GM12873 (cell line): ENCODE measurements around the gene PNMA8B.

ENCODE experiments used
- CTCF ChIP-seq: IDR thresholded peaks from 2 replicates; pipeline ENCODE4 v1.5.1; 2012; ENCODE audit warnings: low read depth, mild to moderate bottlenecking, moderate library complexity, low read length, control low read depth; ENCODE audit not compliant: insufficient read depth; ENCODE audit errors: missing control alignments

The PNMA8B gene

GRCh38 chr19:46487802-46488445 is 7.7 kb downstream of the PNMA8B start:
- TF ChIP-seq CTCF, result peak; percentile 92

GRCh38 chr19:46487178-46487801 is 8.4 kb downstream of the PNMA8B start:
- TF ChIP-seq CTCF, result no peak

GRCh38 chr19:46486358-46486757 is 9.3 kb downstream of the PNMA8B start:
- no peak for TF ChIP-seq CTCF

- TF ChIP-seq CTCF, result no peak
Observed at GRCh38 chr19:46484656-46485055, 11.0 kb downstream of the PNMA8B start.

GRCh38 chr19:46482631-46483030 is 13.0 kb downstream of the PNMA8B start:
- TF ChIP-seq CTCF, result no peak

GRCh38 chr19:46481947-46482346 is 13.7 kb downstream of the PNMA8B start:
- TF ChIP-seq CTCF, result no peak

- TF ChIP-seq CTCF, result no peak
Observed at GRCh38 chr19:46481223-46481848, 14.3 kb downstream of the PNMA8B start.
